H7 (cell line): ENCODE data around the gene SLC35E3. TPM values are rescaled to one million over a fixed set of nuclear protein-coding genes. Genes with fewer than 3 reads are reported as not detected.

ENCODE experiments used
- DNase-seq: peaks from one replicate; pipeline ENCODE4 v3.0.0; 2012
- H3K27me3 ChIP-seq: 2 replicates; pipeline ENCODE4 v1.6.0; 2011; ENCODE audit warnings: mild to moderate bottlenecking, low read length; ENCODE audit not compliant: control insufficient read depth, insufficient read depth
- H3K36me3 ChIP-seq: replicated peaks from 2 replicates; pipeline ENCODE4 v1.5.1; 2011; ENCODE audit warnings: low read length; ENCODE audit not compliant: control insufficient read depth, insufficient read depth
- H3K4me3 ChIP-seq: 2 replicates; pipeline ENCODE4 v1.5.1; 2011; ENCODE audit warnings: low read depth, mild to moderate bottlenecking, control low read depth, low read length, moderate library complexity; ENCODE audit not compliant: insufficient read depth
- total RNA-seq: library from RNA; depleted of rRNA; stranded (reverse); fragments of >200 nt; shearing (Covaris generic); gene quantifications from 2 replicates; pipeline ENCODE4 v1.2.3, GENCODE V29; 2014; rRNA removed

Gene SLC35E3
- 2.1 and 3.8 TPM in 2 replicates for total RNA-seq

DNA sequence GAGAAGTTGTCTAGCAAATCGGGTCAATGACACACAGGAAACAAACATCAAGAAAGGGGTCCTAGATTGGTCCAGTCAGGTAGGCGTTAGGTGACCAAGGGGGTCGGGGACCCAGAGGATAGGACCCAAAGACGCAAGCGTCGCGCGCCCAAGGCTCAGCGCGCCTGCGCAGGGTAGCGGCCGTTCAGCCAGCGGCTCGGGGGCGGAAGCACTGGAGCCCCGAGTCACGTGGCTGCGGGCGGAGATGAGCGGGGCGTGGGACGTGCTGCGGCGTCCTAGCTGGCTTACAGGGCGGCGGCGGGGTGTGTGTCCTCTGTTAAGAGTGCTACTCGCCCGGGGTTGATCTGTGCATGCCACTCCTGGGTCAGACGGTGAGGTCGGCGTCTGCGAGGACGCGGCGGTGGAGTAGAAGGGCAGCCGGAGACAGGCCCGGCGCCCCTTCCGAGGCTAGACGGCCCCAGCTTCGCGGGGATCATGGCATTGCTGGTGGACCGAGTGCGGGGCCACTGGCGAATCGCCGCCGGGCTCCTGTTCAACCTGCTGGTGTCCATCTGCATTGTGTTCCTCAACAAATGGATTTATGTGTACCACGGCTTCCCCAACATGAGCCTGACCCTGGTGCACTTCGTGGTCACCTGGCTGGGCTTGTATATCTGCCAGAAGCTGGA, at the start of gene SLC35E3:
TSS of gene SLC35E3 (plus strand) at position 273 of the 668 bp plus-strand sequence. CDS start at position 475, 202 bp downstream.
- no peaks in the 10 kb centered on the region for H3K27me3 ChIP-seq
- no peaks in the 10 kb centered on the region; the same call in 1 of the 2 replicates for H3K36me3 ChIP-seq
- peak; percentile 96 for DNase-seq
- peak within 1 kb of the TSS; percentile 86 for H3K4me3 ChIP-seq

DNA sequence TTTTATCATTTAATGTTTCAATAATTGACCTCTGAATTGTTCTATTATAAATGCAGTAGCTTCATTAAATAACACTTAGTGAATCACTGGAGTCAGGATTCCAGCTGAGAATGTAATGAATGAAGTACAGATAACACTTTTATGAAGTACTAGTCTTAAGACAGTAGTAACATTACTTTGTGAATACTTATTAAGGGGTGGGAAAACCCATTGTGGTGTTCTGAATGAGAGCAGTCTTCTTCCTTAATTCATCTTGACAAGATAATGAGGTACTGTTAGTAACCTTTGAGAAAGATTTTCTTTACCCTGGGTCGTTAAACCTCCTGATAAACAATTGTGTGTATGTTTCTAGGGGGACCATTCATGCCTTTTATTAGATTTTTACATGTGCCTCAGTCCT, 46.5 kb upstream of the SLC35E3 start:
- DNase-seq = no peak
- no peak overlapping the region for H3K4me3 ChIP-seq
- H3K27me3 ChIP-seq = no peaks in the 10 kb centered on the region
- peaks cover 28% of the 10 kb centered on the region for H3K36me3 ChIP-seq

GRCh38 chr12:68727776-68728175, 18.2 kb upstream of the SLC35E3 start:
- Histone ChIP-seq H3K36me3 (peaks cover 10% of the 10 kb centered on the region), H3K27me3 (no peaks in the 10 kb centered on the region), H3K4me3 (no peak overlapping the region)
- DNase-seq = no peak

DNA sequence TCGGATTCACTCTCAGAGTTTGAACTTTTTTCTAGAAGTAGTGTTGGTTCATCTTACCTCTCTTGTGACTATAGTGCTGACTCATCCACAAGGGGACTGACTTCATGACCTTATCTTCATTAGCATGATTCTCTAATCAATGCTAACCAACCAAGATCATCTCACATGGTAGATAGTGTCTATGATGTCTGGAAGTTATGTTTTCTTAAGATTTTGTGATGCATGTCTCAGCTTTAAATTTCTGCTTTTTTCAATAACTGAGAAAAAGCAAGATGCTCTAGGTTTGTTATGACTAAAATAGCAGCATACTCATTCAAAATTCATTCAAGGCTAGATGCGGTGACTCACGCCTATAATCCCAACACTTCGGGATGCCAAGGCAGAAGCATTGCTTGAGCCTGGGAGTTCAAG, 12.3 kb upstream of the SLC35E3 start:
- H3K27me3 ChIP-seq = no peaks in the 10 kb centered on the region
- H3K4me3 ChIP-seq = no peak overlapping the region
- peaks cover 27% of the 10 kb centered on the region for H3K36me3 ChIP-seq
- DNase-seq = no peak

DNA sequence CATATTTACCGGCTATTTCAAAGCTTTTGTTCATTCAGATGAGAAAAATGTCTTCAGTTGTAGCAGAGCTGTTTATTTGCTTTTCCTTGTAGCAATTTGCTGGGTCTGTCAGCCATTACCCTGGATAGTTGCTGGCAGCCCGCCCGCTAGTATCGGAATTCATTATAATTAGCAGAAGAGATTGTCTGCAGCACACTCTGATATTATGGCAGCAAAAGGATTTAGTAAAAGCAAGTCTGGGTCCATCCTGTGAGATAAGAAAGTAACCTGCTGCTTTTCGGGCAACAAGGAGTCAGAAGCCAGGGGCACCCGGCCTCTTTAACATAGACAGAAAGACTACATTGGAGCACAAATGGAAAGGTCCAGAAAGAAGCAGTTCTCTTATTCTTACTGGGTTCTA, 6.1 kb upstream of the SLC35E3 start:
- H3K27me3 ChIP-seq = no peaks in the 10 kb centered on the region
- DNase-seq = no peak
- H3K36me3 ChIP-seq = peaks cover 10% of the 10 kb centered on the region
- H3K4me3 ChIP-seq = no peak overlapping the region

- Histone ChIP-seq H3K4me3 (no peak overlapping the region), H3K27me3 (no peaks in the 10 kb centered on the region), H3K36me3 (no peaks in the 10 kb centered on the region; the same call in none of the 2 replicates)
- no peak for DNase-seq
These were observed 2.6 kb upstream of the SLC35E3 start for GRCh38 chr12:68743356-68743755.

DNA sequence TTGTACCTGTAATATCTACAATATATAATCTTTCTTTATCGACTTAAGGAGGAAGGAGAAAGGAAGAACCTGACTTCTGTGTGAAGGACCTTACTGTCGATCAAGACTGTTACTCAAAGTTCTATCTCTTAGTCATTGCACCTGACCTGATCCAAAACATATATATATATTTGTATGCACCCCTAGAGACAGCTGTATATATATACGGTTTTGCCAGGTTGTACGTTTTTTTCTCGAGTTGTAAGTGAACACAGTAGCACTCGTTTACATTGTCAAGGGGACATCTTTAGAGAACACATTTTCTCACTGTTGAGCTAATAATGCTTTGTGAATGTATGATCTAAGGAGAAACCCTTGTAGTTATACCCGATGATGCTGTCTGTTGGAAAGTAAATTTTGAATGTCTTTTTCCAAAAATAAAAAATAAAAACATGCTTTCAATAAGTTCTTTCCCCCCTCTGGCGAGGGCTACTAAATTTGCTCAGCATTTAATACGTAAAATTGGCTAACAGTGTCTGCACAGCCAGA, 536 bp upstream of the SLC35E3 start:
- Histone ChIP-seq H3K36me3 (no peaks in the 10 kb centered on the region; the same call in 1 of the 2 replicates), H3K27me3 (no peaks in the 10 kb centered on the region), H3K4me3 (peak overlapping the region; percentile 86)
- DNase-seq = no peak

- DNase-seq = peak; percentile 52
- no peaks in the 10 kb centered on the region for H3K27me3 ChIP-seq
These were observed 700 bp downstream of the SLC35E3 start for GRCh38 chr12:68746572-68747180.

DNA sequence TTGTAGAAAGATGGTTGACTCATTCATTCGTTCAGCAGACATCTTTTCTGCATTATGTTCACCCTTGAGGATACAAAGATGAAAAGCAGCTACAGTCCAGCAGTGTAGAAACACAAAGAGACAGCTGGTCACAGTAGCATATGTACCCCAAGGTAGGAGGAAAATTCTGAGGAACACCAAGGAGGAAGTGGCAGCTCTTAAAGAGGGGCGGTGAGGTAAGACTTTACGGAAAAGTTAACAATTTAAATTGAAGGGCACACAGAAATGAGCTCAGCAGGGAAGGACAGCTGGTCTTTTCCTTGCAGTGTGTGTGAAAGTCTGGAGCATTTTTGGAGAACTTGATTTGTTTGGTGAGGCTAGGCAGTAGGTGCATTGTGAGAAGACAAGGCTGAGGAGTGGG, 3.5 kb downstream of the SLC35E3 start:
- Histone ChIP-seq H3K36me3 (peaks cover 7% of the 10 kb centered on the region), H3K27me3 (no peaks in the 10 kb centered on the region), H3K4me3 (no peak overlapping the region)
- no peak for DNase-seq

More at GRCh38 chr12:68746572-68747180, 700 bp downstream of the SLC35E3 start:
- H3K36me3 ChIP-seq = no peaks in the 10 kb centered on the region; the same call in 1 of the 2 replicates
- H3K4me3 ChIP-seq = peak overlapping the region; percentile 86

DNA sequence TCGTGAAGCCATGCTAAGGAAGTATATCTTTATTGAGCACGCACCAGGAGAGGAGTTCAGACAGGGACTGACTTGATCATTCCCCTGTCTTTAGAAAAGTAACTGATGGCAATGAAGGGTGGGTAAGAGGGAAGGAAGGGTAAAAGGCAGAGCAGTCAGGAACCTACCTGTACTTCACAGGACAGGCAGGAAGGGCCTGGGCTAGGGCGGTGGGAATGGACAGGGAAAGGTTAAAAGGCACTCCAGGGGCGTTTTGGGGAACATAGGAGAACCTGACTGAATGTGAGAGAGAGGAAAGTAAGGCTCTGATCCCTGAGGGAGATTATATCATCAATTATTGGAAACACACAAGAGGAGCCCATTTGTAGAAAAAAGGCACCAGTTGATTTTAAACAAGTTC, 3.9 kb downstream of the SLC35E3 start:
- Histone ChIP-seq H3K27me3 (no peaks in the 10 kb centered on the region), H3K36me3 (peaks cover 7% of the 10 kb centered on the region), H3K4me3 (no peak overlapping the region)
- no peak for DNase-seq

DNA sequence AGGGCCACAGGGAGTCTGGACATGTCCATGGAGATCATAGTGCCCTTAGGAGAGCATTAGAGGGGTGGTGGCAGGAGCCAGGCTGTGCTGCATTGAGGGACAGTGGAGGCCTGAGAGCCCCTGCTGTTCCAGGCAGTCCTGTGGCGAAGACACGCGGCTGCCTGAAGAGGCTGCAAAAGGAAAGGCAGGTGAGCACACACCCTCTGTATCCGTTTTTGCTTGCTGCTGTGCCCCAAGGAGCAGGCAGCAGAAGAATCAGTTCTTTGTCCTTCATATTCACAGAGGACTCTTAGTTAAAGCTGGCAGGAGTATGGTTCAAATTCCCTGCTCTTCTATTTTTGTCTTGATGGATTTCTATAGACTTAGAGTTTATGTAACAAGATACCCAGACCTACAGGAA, 4.5 kb downstream of the SLC35E3 start:
- DNase-seq = peak; percentile 32
- H3K4me3 ChIP-seq = no peak overlapping the region
- H3K27me3 ChIP-seq = no peaks in the 10 kb centered on the region
- peaks cover 7% of the 10 kb centered on the region for H3K36me3 ChIP-seq

- H3K27me3 ChIP-seq = no peaks in the 10 kb centered on the region
- no peak for DNase-seq
- H3K4me3 ChIP-seq = no peak overlapping the region
- H3K36me3 ChIP-seq = peaks cover 8% of the 10 kb centered on the region
These were observed 9.7 kb downstream of the SLC35E3 start for GRCh38 chr12:68755536-68756243.

DNA sequence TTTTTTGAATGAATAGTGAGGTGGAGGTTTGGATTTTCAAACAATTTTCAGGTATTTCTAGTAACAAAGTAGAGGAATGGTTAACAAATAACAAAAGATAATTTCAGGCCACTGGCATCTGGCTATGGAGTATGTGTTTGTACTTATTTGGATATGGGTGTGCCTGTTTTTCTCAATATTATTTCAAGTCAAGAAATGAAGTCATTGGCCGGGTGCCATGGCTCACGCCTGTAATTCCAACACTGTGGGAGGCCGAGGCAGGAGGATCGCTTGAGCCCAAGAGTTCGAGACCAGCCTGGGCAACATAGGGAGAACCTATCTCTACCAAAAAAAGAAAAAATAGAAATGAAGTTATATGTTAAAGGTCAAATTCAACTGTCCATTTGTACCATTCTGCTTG, 13.9 kb downstream of the SLC35E3 start:
- H3K4me3 ChIP-seq = no peak overlapping the region
- peaks cover 4% of the 10 kb centered on the region for H3K36me3 ChIP-seq
- no peaks in the 10 kb centered on the region for H3K27me3 ChIP-seq
- no peak for DNase-seq

DNA sequence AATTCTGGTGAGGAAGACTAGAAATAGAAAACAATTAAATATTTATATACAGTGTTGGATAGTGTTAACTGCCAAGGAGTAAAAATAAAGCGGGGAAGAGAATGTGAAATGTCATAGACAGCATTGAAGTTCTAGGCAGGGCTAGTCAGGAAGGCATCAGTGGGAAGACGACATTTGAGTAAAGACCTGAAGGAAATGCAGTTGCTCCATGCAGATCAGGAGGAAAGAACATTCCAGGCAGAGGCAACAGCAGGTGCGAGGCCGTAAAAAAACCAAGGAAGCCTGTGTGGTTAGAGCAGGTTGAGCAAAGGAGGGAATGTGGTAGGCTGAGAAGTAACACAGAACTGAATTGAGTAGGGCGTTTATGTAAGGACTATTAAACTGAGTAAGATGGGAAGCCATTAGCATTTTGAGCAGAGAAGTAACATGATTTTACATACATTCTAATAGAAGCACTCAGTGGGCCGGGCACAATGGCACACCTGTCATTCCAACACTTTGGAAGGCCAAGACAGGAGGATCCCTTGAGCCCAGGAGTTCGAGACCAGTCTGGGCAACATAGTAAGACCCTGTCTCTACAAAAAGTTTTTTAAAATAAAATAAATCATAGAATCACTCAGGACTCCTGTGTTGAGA, 14.9 kb downstream of the SLC35E3 start:
- Histone ChIP-seq H3K36me3 (peaks cover 2% of the 10 kb centered on the region), H3K27me3 (no peaks in the 10 kb centered on the region), H3K4me3 (no peak overlapping the region)
- DNase-seq = no peak
